ENCODE measurements around the gene FXYD1.
"Not testable (repeated sequence)": the region's sequence is repeated elsewhere in the genome, so short reads cannot be mapped to it uniquely, and the experiment has no call there.

Gene FXYD1

DNA sequence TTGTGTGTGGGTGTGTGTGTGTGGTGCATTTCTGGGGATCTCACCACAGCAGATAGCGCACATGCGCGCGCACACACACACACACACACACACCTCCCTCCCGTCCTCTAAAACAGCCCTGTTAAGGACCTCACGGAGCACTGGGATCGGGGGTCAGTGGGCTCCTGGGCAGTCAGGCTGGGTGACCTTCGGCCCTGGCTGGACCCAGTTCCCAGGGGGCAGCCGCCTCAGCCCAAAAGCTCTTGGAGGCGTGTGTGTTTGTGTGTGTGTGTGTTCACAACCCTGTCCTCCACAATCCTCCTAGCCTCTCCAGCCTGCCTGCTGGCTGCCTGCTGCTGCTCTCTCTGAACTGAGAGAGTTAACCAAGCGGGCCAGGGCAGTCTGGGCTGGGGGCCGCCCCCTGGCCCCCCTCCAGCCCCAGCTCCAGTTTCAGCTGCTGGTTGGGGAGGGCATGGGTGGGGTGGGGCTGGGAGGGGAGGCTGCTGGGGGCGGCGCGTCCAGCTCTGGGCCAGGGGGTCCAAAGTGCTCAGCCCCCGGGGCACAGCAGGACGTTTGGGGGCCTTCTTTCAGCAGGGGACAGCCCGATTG, at the start of gene FXYD1:
Gene FXYD1, plus strand, starts transcription at position 520 of the 588 bp plus-strand sequence. CDS start 1,256 bp downstream, outside the sequence.
- DNase-seq, result no peak

GRCh38 chr19:35089554-35089953, 49.1 kb upstream of the FXYD1 start:
- no peak for DNase-seq

- no peak for DNase-seq
Observed at GRCh38 chr19:35090160-35090505, 48.5 kb upstream of the FXYD1 start.

DNA sequence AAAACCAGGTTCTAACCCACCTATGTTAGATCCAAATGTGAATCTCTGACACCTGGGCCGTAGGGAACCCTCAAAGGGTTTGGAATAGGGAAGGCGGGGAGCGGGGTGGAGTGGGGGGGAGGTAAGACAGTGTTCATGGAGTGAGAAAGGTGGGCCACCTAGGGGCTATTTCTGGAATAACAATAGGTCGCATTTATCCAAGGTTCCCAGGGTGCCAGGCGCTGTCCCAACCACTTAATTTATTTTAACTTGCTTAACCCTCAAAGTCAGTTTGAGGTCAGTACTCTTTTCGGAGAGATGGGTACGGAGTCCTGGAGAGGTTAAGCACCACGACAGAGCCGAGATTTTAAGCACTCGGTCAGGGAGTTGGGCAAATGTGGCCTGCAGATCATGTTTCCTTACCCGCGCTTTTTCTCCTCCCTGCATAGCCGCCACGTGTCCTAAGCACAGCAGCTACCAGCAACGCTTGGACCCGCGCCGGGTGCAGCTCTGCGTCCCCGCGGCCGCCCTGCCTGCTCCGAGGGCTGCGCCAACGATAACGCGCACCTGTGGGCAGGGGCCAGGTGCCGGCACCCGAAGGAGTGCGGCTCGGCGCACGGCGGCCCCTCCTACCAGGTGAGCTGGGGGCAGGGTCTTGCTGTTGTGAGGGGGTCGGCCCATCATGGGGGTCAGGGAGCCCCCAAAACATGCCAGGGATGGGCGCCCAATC, 48.0 kb upstream of the FXYD1 start:
- peak; percentile 22 for DNase-seq

GRCh38 chr19:35093430-35093829, 45.2 kb upstream of the FXYD1 start:
- no peak for DNase-seq

- DNase-seq, result no peak
Observed at GRCh38 chr19:35093941-35094647, 44.5 kb upstream of the FXYD1 start.

DNA sequence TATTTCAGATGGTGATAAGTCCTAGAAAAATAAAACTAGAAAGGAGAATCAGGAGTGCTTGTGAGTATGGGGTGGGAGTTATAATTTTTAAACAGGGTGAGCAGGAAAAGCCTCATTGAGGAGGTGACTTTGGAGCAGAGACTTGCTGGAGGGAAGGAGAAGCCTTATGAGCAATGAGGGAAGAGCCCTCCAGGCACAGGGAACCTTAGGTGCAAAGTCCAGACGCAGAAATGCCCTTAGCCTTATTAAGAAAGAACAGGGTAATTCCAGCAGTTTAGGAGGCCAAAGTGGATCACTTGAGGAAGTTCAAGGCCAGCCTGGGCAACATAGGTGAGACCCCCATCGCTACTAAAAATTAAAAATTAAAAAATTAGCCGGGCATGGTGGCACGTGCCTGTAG, 44.0 kb upstream of the FXYD1 start:
- no peak for DNase-seq

DNA sequence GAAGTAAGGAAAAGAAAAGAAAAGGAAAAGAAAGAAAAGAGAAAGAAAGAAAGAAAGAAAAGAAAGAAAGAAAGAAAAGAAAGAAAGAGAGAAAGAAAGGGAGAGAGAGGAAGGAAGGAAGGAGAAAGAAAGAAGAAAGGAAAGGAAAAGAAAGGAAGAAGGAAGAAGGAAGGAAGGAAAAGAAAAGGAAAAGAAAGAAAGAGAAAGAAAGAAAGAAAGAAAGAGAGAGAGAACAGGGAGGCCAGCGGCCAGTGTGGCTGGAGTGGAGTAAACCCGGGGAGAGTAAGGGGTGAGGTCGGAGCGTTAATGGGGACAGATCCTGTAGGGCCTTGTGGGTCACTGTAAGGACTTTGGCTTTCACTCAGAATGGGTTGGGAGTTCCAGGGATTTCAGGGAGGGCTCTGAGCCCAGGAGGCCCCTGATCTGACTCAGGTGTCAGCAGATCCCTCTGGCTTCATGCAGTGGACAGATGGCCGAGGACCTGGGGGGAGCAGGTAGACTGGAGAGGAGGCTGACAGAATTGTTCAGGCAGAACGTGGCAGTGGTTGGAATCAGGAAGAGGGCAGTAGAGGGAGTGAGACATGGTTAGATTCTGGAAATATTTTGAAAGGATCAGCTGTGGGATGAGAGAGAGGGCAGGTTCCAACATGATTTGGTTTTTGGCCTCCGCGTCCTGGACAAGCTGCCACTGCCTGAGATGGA, 42.8 kb upstream of the FXYD1 start:
- no peak for DNase-seq

DNA sequence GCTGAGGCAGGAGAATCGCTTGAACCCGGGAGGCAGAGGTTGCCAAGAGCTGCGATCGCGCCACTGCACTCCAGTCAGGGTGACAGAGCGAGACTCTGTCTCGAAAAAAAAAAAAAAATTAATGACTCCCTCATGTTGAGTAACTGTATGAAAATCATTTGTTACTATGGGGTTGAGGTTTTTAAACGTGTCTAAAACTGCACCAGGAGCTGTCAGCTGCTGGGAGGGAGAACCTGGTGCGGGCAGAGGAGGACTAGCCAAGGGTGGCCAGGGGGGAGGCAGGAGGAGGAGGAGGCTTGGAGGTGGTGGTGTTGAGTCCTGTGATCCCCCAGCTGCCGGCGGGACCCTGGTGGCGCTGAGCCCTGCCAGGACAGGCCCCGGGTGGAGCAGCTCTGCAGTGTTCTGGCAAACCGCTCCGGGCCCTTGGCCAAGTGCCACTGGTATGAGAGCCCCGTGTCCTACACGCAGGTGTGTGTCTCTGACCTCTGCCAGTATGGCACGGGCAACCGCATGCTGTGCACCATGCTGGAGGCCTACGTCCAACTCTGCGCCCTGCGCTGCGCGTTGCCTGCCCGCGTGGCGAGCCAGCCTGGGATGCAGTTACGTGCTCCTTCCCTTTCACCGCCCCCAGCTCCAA, 40.1 kb upstream of the FXYD1 start:
- no peak for DNase-seq

GRCh38 chr19:35099155-35099896, 39.3 kb upstream of the FXYD1 start:
- no peak for DNase-seq

DNA sequence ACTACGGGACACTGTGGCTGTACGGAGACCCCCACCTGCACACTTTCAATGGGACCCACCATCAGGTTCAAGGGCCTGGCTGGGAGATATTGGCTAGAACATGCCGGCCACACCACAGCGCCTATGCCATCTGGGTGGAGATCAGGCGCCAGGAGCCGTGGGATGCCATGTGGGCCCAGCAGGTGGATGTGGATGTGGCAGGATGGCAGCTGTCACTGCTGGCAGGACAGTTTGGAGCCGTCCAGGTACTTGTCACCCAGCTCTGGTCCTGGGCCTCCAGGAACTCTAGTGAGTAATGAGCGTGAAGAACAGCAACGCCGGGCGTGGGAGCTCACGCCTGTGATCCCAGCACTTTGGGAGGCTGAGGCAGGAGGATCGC, 38.7 kb upstream of the FXYD1 start:
- DNase-seq, result no peak

DNA sequence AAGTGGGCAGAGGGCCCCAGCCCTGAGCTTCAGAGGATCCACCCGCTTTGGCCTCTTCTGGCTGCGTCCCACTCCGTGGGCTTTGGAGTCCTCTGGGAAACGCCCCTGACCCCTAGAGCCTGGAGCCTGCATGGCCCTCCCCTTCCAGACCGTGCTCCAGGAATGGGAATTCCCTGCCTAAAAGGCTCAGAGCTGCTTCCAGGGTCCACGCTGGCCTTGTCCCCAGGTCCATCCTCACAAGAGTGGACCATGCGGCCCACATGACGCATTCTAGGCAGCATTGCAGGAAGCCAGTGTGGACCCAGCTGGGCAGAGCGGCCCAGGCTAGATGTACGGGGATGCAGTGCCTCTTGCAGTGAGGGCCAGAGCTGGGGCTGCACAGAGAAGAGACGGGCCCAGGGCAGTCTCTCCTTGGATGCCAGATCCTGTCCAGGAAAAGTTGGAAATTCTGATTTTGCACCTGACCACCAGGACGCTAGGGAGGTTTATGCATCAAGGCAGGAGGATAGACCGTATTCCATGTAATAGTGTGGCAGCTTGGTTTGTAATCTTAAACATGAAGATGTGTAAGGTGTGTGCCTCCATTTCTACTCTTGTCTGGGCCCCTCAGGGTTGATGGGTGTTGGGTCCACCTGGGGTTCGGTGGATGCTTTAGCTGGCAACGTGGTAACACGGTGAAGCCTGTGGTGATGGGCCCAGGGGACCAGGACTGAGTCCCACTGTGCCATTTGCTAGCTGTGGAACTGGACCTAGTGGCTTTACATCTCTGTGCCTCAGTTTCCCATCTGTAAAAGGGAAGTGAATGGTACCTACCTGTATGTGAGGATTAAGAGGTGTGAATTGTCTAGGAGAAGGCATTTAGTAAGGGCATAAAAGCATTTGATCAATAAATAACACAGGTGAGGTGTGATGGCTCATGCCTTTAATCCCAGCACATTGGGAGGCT, 37.8 kb upstream of the FXYD1 start:
- no peak for DNase-seq

- not testable (repeated sequence) for DNase-seq
Observed at GRCh38 chr19:35101949-35102348, 36.7 kb upstream of the FXYD1 start.

DNA sequence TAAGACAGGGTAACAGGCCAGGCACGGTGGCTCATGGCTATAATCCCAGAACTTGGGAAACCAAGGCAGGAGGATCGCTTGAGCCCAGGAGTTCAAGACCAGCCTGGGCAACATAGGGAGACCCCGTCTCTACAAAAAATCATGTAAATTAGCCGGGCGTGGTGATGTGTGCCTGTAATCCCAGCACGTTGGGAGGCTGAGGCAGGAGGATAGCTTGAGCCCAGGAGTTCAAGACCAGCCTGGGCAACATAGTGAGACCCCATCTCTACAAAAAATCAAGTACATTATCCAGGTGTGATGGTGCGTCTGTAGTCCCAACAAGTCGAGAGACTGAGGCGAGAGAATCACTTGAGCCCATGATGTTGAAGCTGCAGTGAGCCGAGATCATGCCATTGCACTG, 35.0 kb upstream of the FXYD1 start:
- not testable (repeated sequence) for DNase-seq

- no peak for DNase-seq
Observed at GRCh38 chr19:35104361-35104760, 34.3 kb upstream of the FXYD1 start.

DNA sequence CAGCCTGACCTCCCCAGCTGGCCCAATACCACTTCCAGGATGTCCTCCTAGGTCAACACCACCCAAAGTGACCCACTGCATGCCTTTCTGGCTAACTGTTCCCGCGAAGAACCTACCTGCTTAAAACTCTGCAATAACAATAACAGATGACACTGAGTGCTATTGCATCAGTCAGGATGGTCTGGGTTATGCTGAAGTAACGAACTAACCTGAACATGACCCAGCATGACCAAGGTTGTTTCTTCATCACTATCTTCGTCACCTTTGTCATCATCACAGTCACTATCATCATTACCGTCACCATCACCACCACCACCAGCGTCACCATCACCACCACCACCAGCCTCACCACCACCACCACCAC, 33.6 kb upstream of the FXYD1 start:
- DNase-seq, result no peak

DNA sequence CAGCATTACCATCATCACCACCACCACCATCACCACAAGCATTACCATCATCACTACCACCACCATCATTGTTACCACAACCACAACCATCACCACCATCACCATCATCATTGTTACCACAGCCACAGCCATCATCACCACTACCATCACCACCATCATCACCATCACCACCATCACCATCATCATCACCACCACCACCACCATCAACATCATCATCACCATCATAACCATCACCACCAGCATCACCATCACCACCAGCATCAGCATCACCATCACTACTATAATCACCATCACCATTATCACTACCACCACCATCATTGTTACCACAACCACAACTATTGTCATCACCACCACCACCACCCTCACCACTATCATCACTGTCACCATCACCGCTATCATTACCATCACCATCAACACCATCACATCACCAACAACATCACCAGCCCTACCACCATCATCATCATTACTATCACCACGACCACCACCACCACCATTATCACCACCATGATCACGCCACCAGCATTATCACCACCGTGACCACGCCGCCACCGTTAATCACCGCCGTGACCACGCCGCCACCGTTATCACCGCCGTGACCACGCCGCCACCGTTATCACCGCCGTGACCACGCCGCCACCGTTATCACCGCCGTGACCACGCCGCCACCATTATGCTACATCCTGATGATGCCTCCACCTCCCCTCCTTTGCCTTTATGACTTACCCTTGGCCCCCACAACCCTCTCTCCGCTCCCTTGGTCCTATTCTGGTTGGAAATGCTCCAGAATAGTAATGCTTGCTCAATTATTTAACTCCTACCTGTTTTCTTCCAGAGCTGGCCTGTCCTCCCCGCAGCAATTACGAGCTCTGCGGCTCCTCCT, 33.0 kb upstream of the FXYD1 start:
- DNase-seq, result no peak

DNA sequence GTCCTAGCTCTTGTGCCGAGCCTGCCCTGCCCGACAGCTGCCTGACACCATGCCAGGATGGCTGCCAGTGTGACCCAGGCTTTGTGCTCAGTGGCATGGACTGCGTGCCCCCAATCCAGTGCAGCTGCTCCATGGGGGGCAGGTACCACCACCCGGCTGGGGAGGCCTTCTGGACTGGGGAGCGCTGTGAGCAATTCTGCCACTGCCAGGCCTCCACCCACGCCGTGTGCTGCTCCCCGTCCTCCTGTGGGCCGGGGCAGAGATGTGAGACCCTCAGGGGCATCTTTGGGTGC, 32.4 kb upstream of the FXYD1 start:
- DNase-seq, result no peak

DNA sequence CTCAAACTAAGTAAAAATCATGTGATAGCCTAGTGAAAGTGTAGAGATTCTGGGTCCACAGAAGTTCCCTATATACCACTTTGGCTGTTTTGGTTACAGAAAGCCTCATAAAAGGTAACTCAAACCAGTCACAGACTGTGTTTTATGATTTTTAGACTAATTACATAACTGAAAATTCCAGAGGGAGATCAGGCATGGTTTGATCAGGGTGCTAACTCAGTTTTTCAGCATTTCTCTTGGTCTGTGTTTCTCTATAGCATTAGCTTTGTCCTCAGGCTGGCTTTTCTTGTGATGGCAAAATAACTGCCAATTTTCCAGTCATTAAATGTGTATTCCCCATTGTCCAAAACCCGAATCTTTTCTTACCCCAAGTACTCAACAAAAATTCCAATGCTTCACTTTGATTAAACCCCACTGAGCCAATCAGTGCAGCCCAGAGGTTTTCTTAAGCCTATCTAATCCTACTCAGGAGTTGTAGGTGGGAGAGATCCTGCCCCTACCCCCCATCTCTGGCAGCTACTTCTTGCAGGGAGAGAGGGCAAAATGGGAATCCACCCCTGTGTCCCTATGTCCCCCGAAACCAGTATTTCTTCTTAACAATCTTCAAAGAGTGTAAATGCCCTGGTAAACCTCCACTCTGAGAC, 31.6 kb upstream of the FXYD1 start:
- DNase-seq, result no peak

DNA sequence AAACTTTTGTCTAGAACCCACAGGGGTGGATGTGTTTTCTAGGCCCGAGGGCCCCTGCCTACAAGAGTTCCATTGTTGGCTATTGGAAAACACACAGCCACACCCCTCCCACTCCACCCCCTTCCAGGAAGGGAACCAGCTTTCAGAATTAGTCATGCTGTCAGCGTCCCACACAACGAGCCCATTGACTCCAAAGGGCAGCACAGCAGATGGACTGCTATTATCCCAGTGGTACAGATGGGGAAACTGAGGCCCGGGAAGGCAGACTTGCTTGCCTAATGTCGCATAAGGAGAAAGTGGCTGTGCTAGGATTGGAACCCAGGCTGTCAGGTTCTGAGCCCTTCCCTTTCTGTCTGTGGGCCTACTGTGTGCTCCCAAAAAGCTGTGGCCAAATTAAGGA, 31.1 kb upstream of the FXYD1 start:
- no peak for DNase-seq

Measured in stimulated activated CD4-positive, alpha-beta T cell treated with anti-CD3 and anti-CD28 coated beads, Interleukin-12 subunit alpha, Interleukin-12 subunit beta, amount 100 ng/mL, for 4 hours (primary cell).